DND-41 (cell line): Measurements from ENCODE around the gene MAP3K12.

Experiments
- ATAC-seq: fragments of 200-7000 bp; cut with Tn5 transposase; 3 replicates; pipeline ENCODE4 v1.9.1; 2021; ENCODE audit warnings: low read depth; ENCODE audit not compliant: insufficient read depth
- DNase-seq: peaks from one replicate; pipeline ENCODE4 v3.0.0-alpha.2; 2020
- H2AFZ ChIP-seq: 2 replicates; pipeline ENCODE4 v1.6.0; 2012; ENCODE audit warnings: low read depth, low read length
- H3K27ac ChIP-seq: 2 replicates; pipeline ENCODE4 v1.5.1; 2012; ENCODE audit warnings: low read length, inconsistent platforms
- H3K27me3 ChIP-seq: fragments of 200-600 bp; sonication (generic); 2 replicates; pipeline ENCODE4 v1.6.0; 2012; ENCODE audit warnings: low read length, mild to moderate bottlenecking, inconsistent platforms; ENCODE audit not compliant: insufficient read depth, poor library complexity
- H3K36me3 ChIP-seq: 2 replicates; pipeline ENCODE4 v1.5.1; 2012; ENCODE audit warnings: low read length, inconsistent platforms; ENCODE audit not compliant: insufficient read depth
- H3K4me1 ChIP-seq: 2 replicates; pipeline ENCODE4 v1.5.1; 2012; ENCODE audit warnings: mild to moderate bottlenecking, low read length; ENCODE audit not compliant: insufficient read depth
- H3K4me2 ChIP-seq: 2 replicates; pipeline ENCODE4 v1.6.0; 2012; ENCODE audit warnings: mild to moderate bottlenecking, moderate library complexity, low read length, inconsistent platforms; ENCODE audit not compliant: insufficient read depth
- H3K4me3 ChIP-seq, 2 experiments: fragments of 200-600 bp in 1 of 2; shearing (Covaris generic) in 1 of 2; 2 replicates each; pipeline ENCODE4 v1.5.1; 2012 to 2016; ENCODE audit warnings: inconsistent platforms in 2 of 2, low read length in 2 of 2, mild to moderate bottlenecking in 2 of 2, low read depth in 1 of 2, moderate library complexity in 1 of 2
- H3K79me2 ChIP-seq: 2 replicates; pipeline ENCODE4 v1.6.0; 2012; ENCODE audit warnings: low read length, inconsistent platforms; ENCODE audit not compliant: insufficient read depth
- H3K9ac ChIP-seq: 2 replicates; pipeline ENCODE4 v1.6.0; 2012; ENCODE audit warnings: low read depth, mild to moderate bottlenecking, inconsistent platforms, low read length, moderate library complexity
- H3K9me3 ChIP-seq: 2 replicates; pipeline ENCODE4 v1.5.1; 2012; ENCODE audit warnings: low read length, moderate library complexity, mild to moderate bottlenecking, inconsistent platforms; ENCODE audit not compliant: insufficient read depth, severe bottlenecking
- H4K20me1 ChIP-seq: 2 replicates; pipeline ENCODE4 v1.6.0; 2012; ENCODE audit warnings: low read length; ENCODE audit not compliant: insufficient read depth
- CTCF ChIP-seq: IDR thresholded peaks from 2 replicates; pipeline ENCODE4 v1.5.1; 2012; ENCODE audit warnings: borderline replicate concordance, low read length, moderate library complexity, mild to moderate bottlenecking; ENCODE audit not compliant: poor library complexity, severe bottlenecking; ENCODE audit errors: extremely low read depth
- EZH2 ChIP-seq: IDR thresholded peaks from 3 replicates; pipeline ENCODE4 v1.6.1; 2012; ENCODE audit warnings: borderline replicate concordance, low read depth, mild to moderate bottlenecking, moderate library complexity, low read length, inconsistent platforms; ENCODE audit not compliant: severe bottlenecking

MAP3K12 gene

DNA sequence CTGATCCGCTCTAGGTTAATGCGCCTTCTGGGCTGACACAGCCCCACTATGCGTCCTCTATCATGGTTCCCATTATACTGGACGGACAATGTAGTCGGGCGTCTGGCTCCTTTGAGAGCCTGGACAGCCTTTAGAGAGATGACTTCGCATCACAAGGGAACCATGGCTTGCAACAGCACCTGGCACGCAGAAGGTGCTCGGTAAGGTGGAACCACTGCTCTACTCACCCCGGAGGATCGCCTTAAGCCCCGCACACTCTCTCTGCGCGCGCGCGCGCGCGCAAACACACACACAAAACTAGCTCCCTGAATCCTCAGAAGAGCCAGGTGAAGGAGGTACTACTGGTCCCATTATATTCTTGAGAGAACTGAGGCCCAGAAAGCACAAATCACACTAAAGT lies 7.1 kb downstream of the MAP3K12 start:
- H3K4me2 ChIP-seq: peak overlapping the region; percentile 93; the same call in 1 of the 2 replicates
- no peak overlapping the region for H2AFZ ChIP-seq
- no peak for DNase-seq
- no peak overlapping the region for H3K27ac ChIP-seq
- H3K36me3 ChIP-seq: peaks cover 9% of the 10 kb centered on the region; the same call in 1 of the 2 replicates
- no peak overlapping the region for H3K4me3 ChIP-seq
- ATAC-seq: no peak
- H3K9me3 ChIP-seq: no peaks in the 10 kb centered on the region
- no peaks in the 10 kb centered on the region for H3K27me3 ChIP-seq
- 0 out of 2 replicates have a peak, but pooled peaks cover 4% of the 10 kb centered on the region for H4K20me1 ChIP-seq
- no peak overlapping the region for H3K9ac ChIP-seq
- no peak for TF ChIP-seq CTCF
- no peak for TF ChIP-seq EZH2
- no peaks in the 10 kb centered on the region for H3K79me2 ChIP-seq
- peaks cover 24% of the 10 kb centered on the region for H3K4me1 ChIP-seq

DNA sequence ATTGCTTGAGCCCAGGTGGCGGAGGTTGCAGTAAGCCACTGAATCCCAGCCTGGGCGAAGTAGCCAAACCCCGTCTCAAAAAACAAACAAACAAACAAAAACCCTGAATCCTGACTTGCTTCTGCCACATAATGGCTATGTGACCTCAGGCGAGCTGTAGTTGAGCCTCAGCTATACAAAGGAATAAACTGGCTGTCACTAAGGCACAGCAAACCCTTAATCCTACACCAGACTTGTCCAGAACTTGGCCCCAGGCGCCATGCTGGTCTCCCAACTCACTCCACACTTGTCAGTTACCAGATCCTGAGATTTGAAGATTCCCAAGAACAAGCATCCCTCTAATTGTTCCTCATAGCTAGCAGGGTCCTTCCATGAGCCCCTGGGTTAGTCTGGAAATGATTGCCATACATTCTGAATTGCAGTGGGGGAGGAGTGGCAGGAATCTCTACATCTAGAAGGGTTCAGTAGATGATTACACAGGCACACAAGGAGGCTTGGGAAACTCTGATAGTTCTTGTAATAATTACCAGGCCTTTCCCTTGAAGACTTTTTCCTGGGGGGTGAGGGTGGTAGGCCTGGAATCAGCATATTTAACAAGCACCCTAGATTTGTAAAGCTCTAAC lies 9.9 kb downstream of the MAP3K12 start:
- no peaks in the 10 kb centered on the region for H3K9me3 ChIP-seq
- peaks cover 22% of the 10 kb centered on the region for H3K4me1 ChIP-seq
- H3K4me3 ChIP-seq: no peak overlapping the region
- H3K36me3 ChIP-seq: peaks cover 36% of the 10 kb centered on the region
- H3K79me2 ChIP-seq: no peaks in the 10 kb centered on the region
- ATAC-seq: no peak
- peaks cover 10% of the 10 kb centered on the region for H4K20me1 ChIP-seq
- DNase-seq: no peak
- TF ChIP-seq CTCF (no peak), EZH2 (no peak)
- H3K27ac ChIP-seq: no peak overlapping the region
- no peak overlapping the region for H2AFZ ChIP-seq
- no peak overlapping the region for H3K9ac ChIP-seq
- H3K27me3 ChIP-seq: no peaks in the 10 kb centered on the region
- no peak overlapping the region for H3K4me2 ChIP-seq

GRCh38 chr12:53486736-53487487 lies 12.3 kb downstream of the MAP3K12 start:
- no peaks in the 10 kb centered on the region for H3K9me3 ChIP-seq
- no peak for TF ChIP-seq EZH2
- no peak for TF ChIP-seq CTCF
- no peaks in the 10 kb centered on the region for H3K4me1 ChIP-seq
- no peak overlapping the region for H2AFZ ChIP-seq
- no peaks in the 10 kb centered on the region for H3K27me3 ChIP-seq
- no peak overlapping the region for H3K4me2 ChIP-seq
- H3K79me2 ChIP-seq: no peaks in the 10 kb centered on the region
- H4K20me1 ChIP-seq: peaks cover 29% of the 10 kb centered on the region
- no peak overlapping the region for H3K9ac ChIP-seq
- H3K4me3 ChIP-seq: no peak overlapping the region
- ATAC-seq (no peak), DNase-seq (no peak)
- H3K27ac ChIP-seq: no peak overlapping the region
- H3K36me3 ChIP-seq: peaks cover 60% of the 10 kb centered on the region
